GM18511 (cell line): Measurements from ENCODE around the gene H1-8.

Experiments used
- ATAC-seq: cut with Tn5 transposase; IDR thresholded peaks from one replicate; pipeline ENCODE4 v1.9.1; 2021; ENCODE audit warnings: mild to moderate bottlenecking, moderate library complexity; ENCODE audit not compliant: unreplicated experiment

The H1-8 gene

GRCh38 chr3:129555153-129555550 lies 12.2 kb downstream of the H1-8 start:
- no peak for ATAC-seq

GRCh38 chr3:129555616-129556357 lies 12.8 kb downstream of the H1-8 start:
- no peak for ATAC-seq

GRCh38 chr3:129556358-129556695 lies 13.4 kb downstream of the H1-8 start:
- ATAC-seq, result no peak

GRCh38 chr3:129556890-129557547 lies 14.0 kb downstream of the H1-8 start:
- no peak for ATAC-seq

- ATAC-seq, result no peak
Measured at GRCh38 chr3:129557548-129557894, 14.5 kb downstream of the H1-8 start.

DNA sequence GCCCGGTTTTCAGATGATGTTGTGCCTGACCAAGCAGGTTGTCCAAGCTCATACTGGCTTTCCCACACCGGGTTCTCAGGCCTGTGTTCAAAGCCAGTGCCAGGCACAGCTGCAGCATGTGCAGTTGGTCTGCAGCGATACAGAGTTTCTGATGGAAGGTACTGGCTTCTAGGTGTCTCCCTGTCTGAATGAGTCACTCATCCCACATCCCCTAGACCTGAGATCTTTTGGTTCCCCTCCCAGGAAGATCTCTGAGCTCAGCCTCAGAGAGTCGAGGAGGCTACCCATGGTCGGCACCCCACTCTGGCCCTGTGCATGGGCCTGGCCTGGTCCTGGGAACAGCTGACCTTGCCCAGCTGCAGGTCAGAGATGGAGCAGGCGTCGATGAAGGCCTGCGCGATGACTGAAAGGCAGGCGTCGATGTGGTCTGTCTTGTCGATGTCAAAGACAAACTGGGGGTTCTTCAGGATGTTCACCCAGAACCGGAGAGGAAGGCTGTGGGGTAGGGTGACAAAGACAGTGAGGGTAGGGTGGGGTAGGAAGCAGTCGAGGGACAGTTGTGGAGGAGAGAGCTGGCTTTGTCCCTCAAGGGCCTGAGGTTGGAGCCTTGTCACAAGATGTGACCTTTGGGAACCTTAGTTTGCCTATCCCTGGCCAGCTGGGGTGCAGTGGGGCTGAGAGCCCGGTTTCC lies 15.3 kb downstream of the H1-8 start:
- ATAC-seq, result peak; percentile 20

DNA sequence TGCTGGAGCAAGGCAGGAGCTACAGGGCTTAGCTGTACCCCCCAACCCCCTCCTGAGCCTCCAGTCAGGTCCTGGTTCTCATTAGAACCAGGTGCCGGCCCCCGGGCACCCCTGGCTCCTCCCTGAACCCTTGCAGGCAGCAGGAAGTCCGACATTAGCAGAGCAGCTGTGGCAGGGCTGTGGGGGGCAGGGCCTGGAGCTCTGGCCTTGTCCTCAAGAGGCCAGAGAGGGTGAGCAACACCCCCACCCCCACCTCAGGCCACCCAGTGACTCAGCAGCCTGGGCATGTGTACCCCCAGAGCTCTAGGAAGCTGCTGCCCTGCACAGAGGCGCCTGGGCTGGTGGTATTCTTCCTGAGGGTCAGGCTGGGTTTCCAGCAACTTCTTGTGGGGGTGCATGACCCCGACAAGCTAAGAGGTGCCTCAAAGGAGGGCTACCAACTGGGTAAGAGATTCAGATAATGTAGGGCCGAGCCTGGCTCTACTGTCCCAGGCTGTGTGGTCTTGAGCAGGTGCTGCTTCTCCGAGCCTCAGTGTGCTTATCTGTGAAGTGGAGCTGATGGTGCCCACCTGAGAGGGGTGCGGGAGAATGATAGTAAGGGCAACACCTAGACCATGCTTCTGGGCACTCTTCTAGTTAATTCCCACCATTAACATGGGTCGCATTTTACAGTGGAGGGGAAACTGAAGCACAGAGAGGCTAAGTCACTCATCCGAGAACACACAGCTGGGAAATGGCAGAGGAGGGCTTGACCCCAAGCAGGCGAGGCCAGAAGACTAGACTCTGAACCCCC lies 16.0 kb downstream of the H1-8 start:
- peak; percentile 54 for ATAC-seq

DNA sequence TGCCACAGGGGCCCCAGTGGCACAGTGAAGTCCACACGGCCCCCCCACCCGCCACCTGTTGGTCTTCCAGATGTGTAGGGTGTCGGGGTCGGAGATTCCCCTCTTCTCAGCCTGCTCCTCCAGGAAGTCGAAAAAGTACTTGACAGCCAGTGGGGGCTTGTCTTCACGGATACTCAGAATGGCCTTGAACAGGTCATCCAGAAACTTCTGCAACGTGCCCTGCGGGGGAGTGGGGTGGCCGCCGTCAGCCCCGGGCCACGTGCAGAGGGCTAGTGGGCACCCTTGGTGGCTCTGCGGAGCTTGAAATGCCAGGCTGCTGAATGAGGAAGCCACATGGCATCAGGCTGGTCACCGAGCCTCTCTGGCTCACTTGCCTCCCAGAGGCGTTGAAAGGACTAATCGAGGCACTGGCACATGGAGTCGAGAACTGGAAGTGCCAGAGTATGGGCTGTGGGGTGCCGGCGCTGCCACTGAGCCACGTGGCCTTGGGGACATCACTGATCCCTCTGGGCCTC lies 16.6 kb downstream of the H1-8 start:
- ATAC-seq, result no peak

DNA sequence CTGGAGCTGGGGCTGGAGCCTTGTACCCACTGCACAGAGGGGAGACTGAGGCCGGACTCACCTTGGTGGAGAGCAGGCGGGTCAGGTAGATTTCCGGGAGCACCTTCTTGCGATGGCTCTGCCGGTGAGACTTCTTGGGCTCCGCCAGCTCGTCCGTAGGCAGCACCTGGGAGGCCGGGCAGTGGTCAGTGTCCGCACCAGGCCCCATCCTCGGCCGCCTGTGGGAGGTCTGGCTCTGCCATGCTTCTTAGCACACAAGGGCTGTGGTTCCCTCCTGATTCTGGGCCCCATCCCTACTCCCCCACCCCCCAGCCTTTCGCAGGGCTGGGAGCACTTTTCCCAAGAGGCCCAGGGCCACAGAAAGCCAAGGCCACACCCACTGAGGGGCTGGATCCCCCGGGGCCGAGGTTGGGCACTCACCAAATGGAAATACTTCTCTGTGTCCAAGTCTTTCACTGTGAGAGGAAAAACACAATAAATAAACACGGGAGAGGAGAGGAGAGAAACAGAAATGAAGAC lies 17.4 kb downstream of the H1-8 start:
- ATAC-seq, result no peak

GRCh38 chr3:129560911-129561594 lies 18.1 kb downstream of the H1-8 start:
- ATAC-seq, result no peak

GRCh38 chr3:129561619-129562248 lies 18.8 kb downstream of the H1-8 start:
- ATAC-seq, result no peak

DNA sequence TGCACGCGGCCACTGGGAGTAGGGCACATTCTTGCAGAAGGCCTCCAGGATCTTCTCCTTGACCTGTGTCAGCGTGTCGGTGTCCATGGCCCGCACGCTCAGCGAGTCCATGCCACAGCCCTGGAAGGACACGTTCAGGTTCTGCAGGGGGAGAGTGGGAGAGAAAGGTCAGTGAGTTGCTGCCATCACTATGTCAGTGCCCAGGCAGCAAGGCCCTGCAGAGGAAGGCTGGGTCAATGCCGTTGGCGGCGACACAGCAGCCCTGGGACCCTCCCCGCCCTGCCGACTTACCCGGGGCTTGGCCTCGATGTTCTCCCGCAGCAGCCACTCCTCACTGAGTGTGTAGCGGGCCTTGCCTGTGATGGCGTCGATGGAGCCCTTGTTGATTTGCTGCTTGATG lies 19.8 kb downstream of the H1-8 start:
- no peak for ATAC-seq

GRCh38 chr3:129563332-129563731 lies 20.4 kb downstream of the H1-8 start:
- no peak for ATAC-seq

DNA sequence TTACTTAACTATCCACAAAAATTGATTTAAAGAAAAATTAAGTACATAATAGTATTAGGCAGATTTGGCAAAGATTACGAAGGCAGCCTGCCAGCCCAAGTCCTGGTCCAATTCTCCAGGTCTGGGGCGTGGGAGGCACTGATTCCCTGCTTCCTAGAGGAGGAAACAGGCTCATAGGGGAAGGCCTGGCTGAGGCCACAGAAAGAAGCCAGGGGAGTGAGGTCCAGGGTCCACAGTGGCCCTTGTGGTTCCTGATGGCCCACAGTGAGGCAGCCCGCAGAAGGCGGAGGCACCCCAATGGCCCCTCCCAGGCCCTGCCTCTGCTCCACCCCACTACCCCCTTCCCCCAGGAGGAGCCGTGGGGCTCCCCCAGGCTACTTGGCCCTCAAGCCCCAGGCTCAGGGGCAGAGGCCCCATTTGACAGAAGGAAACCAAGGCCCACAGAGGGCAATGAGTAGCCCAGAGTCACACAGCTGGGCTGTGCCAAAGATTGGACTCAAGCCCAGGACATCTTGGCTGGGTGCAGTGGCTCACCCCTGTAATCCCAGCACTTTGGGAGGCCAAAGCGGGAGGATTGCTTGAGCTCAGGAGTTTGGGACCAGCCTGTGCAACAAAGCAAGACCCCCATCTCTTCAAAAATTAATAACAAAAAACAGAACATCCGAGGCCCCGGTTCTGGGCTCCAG lies 21.0 kb downstream of the H1-8 start:
- ATAC-seq, result no peak

DNA sequence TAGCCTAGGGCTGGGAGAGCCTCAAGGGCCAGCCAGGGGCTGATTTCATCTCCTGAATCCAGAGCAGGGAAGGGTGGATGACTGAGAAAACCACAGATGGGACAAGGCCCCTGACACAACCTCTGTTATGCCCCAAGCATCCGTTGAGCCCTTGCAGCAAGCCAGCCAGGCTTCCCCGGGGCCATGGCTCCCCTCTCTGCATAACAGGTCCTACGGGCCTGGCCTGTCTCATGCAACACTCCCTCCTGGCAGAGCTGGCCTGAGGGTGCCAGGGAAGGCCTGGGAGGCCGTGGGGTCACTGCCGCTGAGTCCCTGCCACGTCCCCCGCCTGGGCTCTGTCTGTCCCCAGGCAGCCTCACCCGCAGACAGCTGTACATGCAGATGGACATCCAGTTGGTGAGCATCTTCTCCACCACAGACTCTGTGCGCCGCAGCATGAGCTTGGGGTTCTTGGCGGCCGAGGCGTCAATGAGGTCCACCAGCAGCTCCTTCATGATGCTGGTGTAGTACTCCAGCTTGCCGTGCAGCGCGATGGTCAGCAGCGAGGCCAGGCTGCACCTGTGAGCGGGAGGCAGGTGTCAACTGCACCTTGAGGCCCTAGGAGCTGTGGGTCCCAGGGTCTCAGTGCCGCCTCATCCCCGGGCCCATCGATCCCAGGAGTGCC lies 22.1 kb downstream of the H1-8 start:
- no peak for ATAC-seq

DNA sequence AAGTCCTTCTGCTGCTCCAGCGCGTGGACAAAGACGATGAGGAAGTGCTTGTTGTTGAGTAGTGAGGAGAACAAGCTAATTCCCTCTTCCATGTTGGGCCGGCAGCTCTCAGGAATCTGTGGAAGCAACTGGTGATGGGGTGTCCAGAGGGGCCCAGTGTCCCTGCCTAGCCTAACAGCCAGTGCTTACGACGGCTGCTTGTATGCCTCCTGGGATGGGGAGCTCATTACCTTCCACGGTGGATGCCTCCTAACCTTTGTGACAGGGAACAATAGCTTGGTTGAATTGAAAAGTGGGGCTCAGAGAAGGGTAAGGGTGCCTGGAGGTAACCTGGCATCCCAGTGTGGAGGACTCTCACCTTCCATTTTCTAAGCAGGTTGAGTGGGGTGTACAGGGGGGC lies 22.9 kb downstream of the H1-8 start:
- no peak for ATAC-seq

- ATAC-seq, result no peak
Measured at GRCh38 chr3:129567176-129567705, 24.3 kb downstream of the H1-8 start.

DNA sequence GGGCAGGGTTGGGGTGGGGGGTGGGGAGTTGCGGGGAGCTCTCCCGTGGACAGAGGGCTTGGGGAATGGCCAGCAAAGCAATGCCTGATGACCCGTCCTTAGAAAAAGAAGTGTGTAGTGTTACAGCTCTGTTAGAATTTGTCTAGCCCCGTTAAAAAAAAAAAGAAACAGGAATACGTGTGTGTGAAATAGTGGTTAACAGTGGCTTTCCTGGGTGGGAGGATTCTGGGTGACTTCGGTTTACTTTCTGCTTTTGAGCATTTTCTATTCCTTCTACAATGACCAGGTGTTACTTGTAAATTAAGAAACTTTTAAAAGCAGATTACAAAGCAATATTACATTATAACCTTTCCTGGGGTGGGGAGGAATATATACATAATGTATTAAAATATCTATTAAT lies 25.0 kb downstream of the H1-8 start:
- ATAC-seq, result no peak

DNA sequence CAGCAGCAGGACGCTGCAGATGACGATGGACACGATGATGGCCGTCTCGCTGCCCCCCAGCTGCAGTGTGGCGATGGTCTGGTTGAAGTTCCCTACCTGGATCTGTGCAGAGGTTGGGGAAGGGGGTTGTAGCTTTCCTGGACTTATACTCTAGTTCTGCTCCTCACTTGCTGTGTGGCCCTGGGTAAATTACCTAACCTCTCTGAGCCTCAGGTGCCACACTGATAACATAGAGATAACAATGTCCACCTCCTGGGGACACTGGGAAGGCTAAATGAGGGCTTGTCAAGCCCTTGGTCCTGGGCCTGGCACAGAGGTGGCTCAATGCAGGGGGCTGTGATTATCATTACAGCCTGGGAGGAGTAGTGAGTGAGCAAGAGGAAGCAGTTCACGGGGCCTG lies 26.9 kb downstream of the H1-8 start:
- ATAC-seq, result no peak
